GM12878 (cell line): ENCODE measurements around the gene TMSB10. TPM values are rescaled to one million over a fixed set of nuclear protein-coding genes. Genes with fewer than 3 reads are reported as not detected.

ENCODE experiments used
- ATAC-seq: fragments of 200-7000 bp; cut with Tn5 transposase; 3 replicates; pipeline ENCODE4 v1.9.1; 2020; ENCODE audit warnings: mild to moderate bottlenecking, moderate library complexity
- BruUV-seq: library from RNA; stranded (reverse); fragments of 400-500 nt; replicated peaks from 2 replicates; lab custom pipeline; 2021; lab: Mats Ljungman, UMichigan
- CTCF ChIA-PET: fragments of 300-600 bp; sonication (Branson Sonifier 250); formaldehyde crosslinking; extraction: SDS; loops from one replicate; lab custom pipeline; 2021; ENCODE audit warnings: inconsistent platforms; lab: Yijun Ruan, JAX
- POLR2A ChIA-PET: fragments of 350-600 bp; formaldehyde crosslinking; extraction: SDS; loops from one replicate; lab custom pipeline; 2021; ENCODE audit warnings: inconsistent platforms; lab: Charles Lee
- RAD21 ChIA-PET: fragments of 300-600 bp; sonication (Branson Sonifier 250); formaldehyde crosslinking; loops from one replicate; lab custom pipeline; 2023; ENCODE audit warnings: antibody characterized with exemption; ENCODE audit not compliant: unreplicated experiment; lab: Charles Lee
- SMC1A ChIA-PET: fragments of 300-600 bp; sonication (Branson Sonifier 250); formaldehyde crosslinking; loops from one replicate; lab custom pipeline; 2023; ENCODE audit not compliant: unreplicated experiment, uncharacterized antibody; lab: Charles Lee
- DNase-seq: peaks from one replicate; pipeline ENCODE4 v3.0.0-alpha.2; 2011; ENCODE audit warnings: low read depth, low spot score
- FAIRE-seq: peaks from 3 replicates; lab custom pipeline; 2011; peaks lifted over from hg19 to GRCh38; lab: Jason Lieb, UNC
- H2AFZ ChIP-seq: 2 replicates; pipeline ENCODE4 v1.6.0; 2011; ENCODE audit warnings: low read depth, low read length, control low read depth; ENCODE audit not compliant: control insufficient read depth
- H3K27ac ChIP-seq: 2 replicates; pipeline ENCODE4 v1.5.1; 2011; ENCODE audit warnings: control low read depth; ENCODE audit not compliant: control insufficient read depth, insufficient read depth
- H3K27me3 ChIP-seq, 2 experiments: replicated peaks in 1 of 2; 2 replicates each; pipeline versions ENCODE4 v1.6.0 to v1.6.1; 2011; ENCODE audit warnings: low read length in 1 of 2; ENCODE audit not compliant: control insufficient read depth in 2 of 2, insufficient read depth in 2 of 2
- H3K36me3 ChIP-seq, 2 experiments: 2 replicates each; pipeline ENCODE4 v1.5.1; 2011; ENCODE audit warnings: low read length in 1 of 2; ENCODE audit not compliant: control insufficient read depth in 2 of 2, insufficient read depth in 2 of 2
- H3K4me1 ChIP-seq: 2 replicates; pipeline ENCODE4 v1.6.1; 2011; ENCODE audit warnings: mild to moderate bottlenecking, low read length, moderate library complexity, mixed read lengths; ENCODE audit not compliant: control insufficient read depth, insufficient read depth
- H3K4me2 ChIP-seq: 2 replicates; pipeline ENCODE4 v1.6.0; 2011; ENCODE audit warnings: control low read depth; ENCODE audit not compliant: control insufficient read depth, insufficient read depth
- H3K4me3 ChIP-seq: fragments of 200-600 bp; sonication (generic); 2 replicates; pipeline ENCODE4 v1.5.1; 2016
- H3K79me2 ChIP-seq: 2 replicates; pipeline ENCODE4 v1.6.0; 2011; ENCODE audit warnings: low read length; ENCODE audit not compliant: control insufficient read depth, insufficient read depth
- H3K9ac ChIP-seq: 2 replicates; pipeline ENCODE4 v1.8.0; 2011; ENCODE audit warnings: low read length, control low read depth, mixed read lengths; ENCODE audit not compliant: control insufficient read depth, insufficient read depth
- H3K9me3 ChIP-seq: replicated peaks from 3 replicates; pipeline ENCODE4 v1.5.1; 2011; ENCODE audit warnings: mild to moderate bottlenecking, low read length; ENCODE audit not compliant: control insufficient read depth, insufficient read depth
- H4K20me1 ChIP-seq: 2 replicates; pipeline ENCODE4 v1.6.0; 2011; ENCODE audit not compliant: control insufficient read depth, insufficient read depth
- BCL11A ChIP-seq: IDR thresholded peaks from 2 replicates; pipeline ENCODE4 v1.6.1; 2011; ENCODE audit warnings: low read depth, low read length
- BMI1 ChIP-seq: fragments of 450-650 bp; IDR thresholded peaks from 2 replicates; pipeline ENCODE4 v1.6.1; 2016; ENCODE audit warnings: mild to moderate bottlenecking, moderate library complexity, borderline replicate concordance
- CHD4 ChIP-seq: fragments of 200-600 bp; sonication (generic); IDR thresholded peaks from 2 replicates; pipeline ENCODE4 v1.6.1; 2016; ENCODE audit warnings: mild to moderate bottlenecking
- KDM1A ChIP-seq: fragments of 200-600 bp; sonication (generic); IDR thresholded peaks from 2 replicates; pipeline ENCODE4 v1.6.1; 2016; ENCODE audit warnings: borderline replicate concordance
- RAD21 ChIP-seq: IDR thresholded peaks from 2 replicates; pipeline ENCODE4 v1.6.1; 2011; ENCODE audit warnings: mild to moderate bottlenecking, low read depth, low read length, moderate library complexity; ENCODE audit not compliant: insufficient read depth
- SMC3 ChIP-seq: IDR thresholded peaks from 2 replicates; pipeline ENCODE4 v1.6.1; 2011; ENCODE audit warnings: low read length, improper control_type of control experiment, borderline replicate concordance
- ZNF384 ChIP-seq: IDR thresholded peaks from 2 replicates; pipeline ENCODE4 v1.6.1; 2012; ENCODE audit warnings: low read depth, mild to moderate bottlenecking, low read length, improper control_type of control experiment, borderline replicate concordance
- ZNF622 ChIP-seq: fragments of 450-650 bp; IDR thresholded peaks from 2 replicates; pipeline ENCODE4 v1.6.1; 2017; ENCODE audit warnings: mild to moderate bottlenecking, inconsistent platforms
- WGBS: methylation state at CpG from one replicate; pipeline ENCODE4 v1.1.6; 2016; ENCODE audit warnings: low lambda C conversion rate; ENCODE audit not compliant: insufficient replicate concordance, insufficient coverage; ENCODE audit errors: missing lambda C conversion rate; 5-methylcytosine and 5-hydroxymethylcytosine counted together
- in situ Hi-C: fragments of 300-500 bp; cut with MboI; formaldehyde crosslinking; loops from 9 replicates; pipeline ENCODE4 v1.14.3; 2018; ENCODE audit warnings: mixed read lengths
- intact Hi-C: fragments of 100-400 bp; cut with micrococcal nuclease; formaldehyde crosslinking; loops from one replicate; pipeline ENCODE4 v1.14.2; 2022; ENCODE audit not compliant: unreplicated experiment
- polyA plus RNA-seq, 11 experiments: library from polyadenylated mRNA; depleted of rRNA in 4 of 11; unstranded in 6 of 11; stranded (reverse) in 5 of 11; fragments of >200 nt; fragmentation: Nextera tagmentation in 4 of 11; fragmentation: Illumina TruSeq in 1 of 11; extraction: Ambion mirVana in 4 of 11; extraction: Trizol in 1 of 11; gene quantifications; 1 replicate in 1 of 11; 2 replicates in 10 of 11; pipeline versions ENCODE4 v1.2.1 to v1.2.3, GENCODE V29; 2011 to 2016; ENCODE audit warnings: inconsistent platforms in 2 of 11, missing spikeins in 2 of 11, low read depth in 1 of 11
- total RNA-seq, 4 experiments: library from RNA; depleted of rRNA in 3 of 4; stranded (reverse); fragments of >200 nt in 3 of 4; fragmentation: Illumina TruSeq in 1 of 4; extraction: Trizol in 1 of 4; gene quantifications; 2 replicates each; pipeline versions ENCODE4 v1.2.1 to v1.2.3, GENCODE V29; 2013 to 2021
- TF ChIP-seq, protein P1 (sequence below): fragments of 150-350 bp; IDR thresholded peaks from 2 replicates; pipeline ENCODE4 v1.6.1; 2014; ENCODE audit warnings: mild to moderate bottlenecking, low read depth, low read length
- TF ChIP-seq, protein P2 (sequence below), 3 experiments: IDR thresholded peaks in 2 of 3; conservative IDR thresholded peaks in 1 of 3; 2 replicates each; pipeline ENCODE4 v1.5.1; 2011; ENCODE audit warnings: low read depth in 3 of 3, low read length in 3 of 3, mild to moderate bottlenecking in 3 of 3, control low read depth in 2 of 3, moderate library complexity in 2 of 3, inconsistent platforms in 1 of 3, mixed read lengths in 1 of 3; ENCODE audit not compliant: control insufficient read depth in 2 of 3, insufficient read depth in 1 of 3; ENCODE audit errors: extremely low read depth in 1 of 3

TMSB10 gene
- total and polyA plus RNA-seq, 10 of the 15 experiments (the other 5 are each of a cell fraction or from before 2014, with no cell fraction given): 1,406 to 4,860 (median 3,381) TPM

GRCh38 chr2:84857566-84857965, 47.9 kb upstream of the TMSB10 start (continued):
- TF ChIP-seq, protein P1, sequence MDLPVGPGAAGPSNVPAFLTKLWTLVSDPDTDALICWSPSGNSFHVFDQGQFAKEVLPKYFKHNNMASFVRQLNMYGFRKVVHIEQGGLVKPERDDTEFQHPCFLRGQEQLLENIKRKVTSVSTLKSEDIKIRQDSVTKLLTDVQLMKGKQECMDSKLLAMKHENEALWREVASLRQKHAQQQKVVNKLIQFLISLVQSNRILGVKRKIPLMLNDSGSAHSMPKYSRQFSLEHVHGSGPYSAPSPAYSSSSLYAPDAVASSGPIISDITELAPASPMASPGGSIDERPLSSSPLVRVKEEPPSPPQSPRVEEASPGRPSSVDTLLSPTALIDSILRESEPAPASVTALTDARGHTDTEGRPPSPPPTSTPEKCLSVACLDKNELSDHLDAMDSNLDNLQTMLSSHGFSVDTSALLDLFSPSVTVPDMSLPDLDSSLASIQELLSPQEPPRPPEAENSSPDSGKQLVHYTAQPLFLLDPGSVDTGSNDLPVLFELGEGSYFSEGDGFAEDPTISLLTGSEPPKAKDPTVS: no peak
- no peak for TF ChIP-seq BMI1

DNA sequence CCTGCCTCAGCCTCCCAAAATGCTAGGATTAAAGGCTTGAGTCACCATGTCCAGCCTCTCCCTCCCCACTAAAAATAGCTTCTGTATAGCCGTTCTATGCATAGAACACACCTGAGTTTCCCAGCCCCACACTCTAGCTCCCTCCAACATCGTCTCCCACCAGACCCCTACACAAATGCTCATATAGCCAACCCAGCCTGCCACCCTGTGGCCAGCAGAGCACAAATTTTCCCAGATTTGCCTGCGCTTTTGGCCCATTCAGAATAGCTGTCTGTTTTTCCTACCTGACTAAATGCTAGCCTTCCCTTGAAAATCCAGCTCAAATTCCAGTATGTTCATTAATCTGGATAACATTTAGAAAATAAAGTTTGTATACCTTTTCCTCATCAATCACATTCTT, 47.3 kb upstream of the TMSB10 start:
- RAD21 ChIA-PET: interaction anchor here (0.9 to 2.6 kb wide), 4 partner anchors 13 to 117 kb away, joined by 3 to 13 read pairs (median 6); partner anchors contain the start of gene TRABD2A
- SMC1A ChIA-PET: interaction anchor here (0.7 to 2.4 kb wide), 17 partner anchors 12 to 399 kb away, joined by 3 to 15 read pairs (median 3); partner anchors contain the start of gene SUCLG1
- DNase-seq (no peak), FAIRE-seq (no peak), ATAC-seq (peak; percentile 37; the same call in 2 of the 3 replicates)
- Histone ChIP-seq H3K9me3 (no peaks in the 10 kb centered on the region; the same call in 2 of the 3 replicates), H3K27ac (no peak overlapping the region), H3K4me3 (no peak overlapping the region), H3K36me3 (no peaks in the 10 kb centered on the region), H4K20me1 (no peaks in the 10 kb centered on the region), H3K27me3 (no peaks in the 10 kb centered on the region), H3K9ac (no peak overlapping the region), H3K4me2 (no peak overlapping the region), H3K79me2 (no peaks in the 10 kb centered on the region), H2AFZ (no peak overlapping the region), H3K4me1 (no peaks in the 10 kb centered on the region)
- no TSS peak for BruUV-seq
- POLR2A ChIA-PET: interaction anchor here (0.5 kb wide), 1 partner anchor 12 kb away, joined by 6 read pairs; no protein-coding TSS in a partner anchor
- 46% methylated on average over 3 of the region's 3 CpGs for WGBS
- TF ChIP-seq ZNF384: no peak
- TF ChIP-seq BCL11A: no peak
- no peak for TF ChIP-seq CHD4
- peak; percentile 42; the same call in 1 of the 2 replicates for TF ChIP-seq SMC3
- TF ChIP-seq KDM1A: no peak
- no peak for TF ChIP-seq ZNF622
- TF ChIP-seq, protein P2, sequence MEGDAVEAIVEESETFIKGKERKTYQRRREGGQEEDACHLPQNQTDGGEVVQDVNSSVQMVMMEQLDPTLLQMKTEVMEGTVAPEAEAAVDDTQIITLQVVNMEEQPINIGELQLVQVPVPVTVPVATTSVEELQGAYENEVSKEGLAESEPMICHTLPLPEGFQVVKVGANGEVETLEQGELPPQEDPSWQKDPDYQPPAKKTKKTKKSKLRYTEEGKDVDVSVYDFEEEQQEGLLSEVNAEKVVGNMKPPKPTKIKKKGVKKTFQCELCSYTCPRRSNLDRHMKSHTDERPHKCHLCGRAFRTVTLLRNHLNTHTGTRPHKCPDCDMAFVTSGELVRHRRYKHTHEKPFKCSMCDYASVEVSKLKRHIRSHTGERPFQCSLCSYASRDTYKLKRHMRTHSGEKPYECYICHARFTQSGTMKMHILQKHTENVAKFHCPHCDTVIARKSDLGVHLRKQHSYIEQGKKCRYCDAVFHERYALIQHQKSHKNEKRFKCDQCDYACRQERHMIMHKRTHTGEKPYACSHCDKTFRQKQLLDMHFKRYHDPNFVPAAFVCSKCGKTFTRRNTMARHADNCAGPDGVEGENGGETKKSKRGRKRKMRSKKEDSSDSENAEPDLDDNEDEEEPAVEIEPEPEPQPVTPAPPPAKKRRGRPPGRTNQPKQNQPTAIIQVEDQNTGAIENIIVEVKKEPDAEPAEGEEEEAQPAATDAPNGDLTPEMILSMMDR (IDR thresholded peaks at IDR 0.05 in 2 of 3, conservative IDR thresholded peaks at IDR 0.05 in 1 of 3; ENCODE audit: control insufficient read depth in 2 of 3, extremely low read depth in 1 of 3, insufficient read depth in 1 of 3, low read depth in 3 of 3, low read length in 3 of 3): peak; percentile 26 to 32 (median 30); a peak in 4 of 6 replicates
- TF ChIP-seq RAD21: peak; percentile 49
- intact Hi-C loops (no loop called here), in situ Hi-C loops (no loop called here)
- CTCF ChIA-PET: interaction anchor here (0.6 to 6.5 kb wide), 20 partner anchors 9 to 374 kb away, joined by 3 to 41 read pairs (median 4); no protein-coding TSS in a partner anchor
